ENCODE measurements around the gene TBX19.
"Not testable (repeated sequence)": the region's sequence is repeated elsewhere in the genome, so short reads cannot be mapped to it uniquely, and the experiment has no call there.

Gene TBX19

GRCh38 chr1:168320800-168321450, 40.2 kb downstream of the TBX19 start:
- DNase-seq, result no peak

- peak in 1 of 2 experiments; percentile 35 for DNase-seq
Measured at GRCh38 chr1:168321945-168322344, 41.3 kb downstream of the TBX19 start.

- DNase-seq, result no peak
Measured at GRCh38 chr1:168324745-168325425, 44.2 kb downstream of the TBX19 start.

GRCh38 chr1:168328731-168329364, 48.2 kb downstream of the TBX19 start:
- no peak for DNase-seq

- no peak for DNase-seq
Measured at GRCh38 chr1:168330285-168330684, 49.6 kb downstream of the TBX19 start.

- no peak for DNase-seq
Measured at GRCh38 chr1:168331569-168331968, 50.9 kb downstream of the TBX19 start.

GRCh38 chr1:168333562-168334276, 53.0 kb downstream of the TBX19 start:
- no peak for DNase-seq

- no peak for DNase-seq
Measured at GRCh38 chr1:168335500-168335899, 54.8 kb downstream of the TBX19 start.

GRCh38 chr1:168338589-168339503, 58.2 kb downstream of the TBX19 start:
- DNase-seq, result no peak

- no peak for DNase-seq
Measured at GRCh38 chr1:168340781-168341482, 60.3 kb downstream of the TBX19 start.

GRCh38 chr1:168341483-168341975, 60.9 kb downstream of the TBX19 start:
- no peak for DNase-seq

GRCh38 chr1:168342572-168343280, 62.0 kb downstream of the TBX19 start:
- DNase-seq, result peak in 1 of 2 experiments; percentile 63

GRCh38 chr1:168343566-168343965, 62.9 kb downstream of the TBX19 start:
- no peak for DNase-seq

- DNase-seq, result no peak
Measured at GRCh38 chr1:168344517-168344916, 63.8 kb downstream of the TBX19 start.

- no peak for DNase-seq
Measured at GRCh38 chr1:168345939-168346338, 65.3 kb downstream of the TBX19 start.

- DNase-seq, result no peak
Measured at GRCh38 chr1:168347630-168348029, 67.0 kb downstream of the TBX19 start.

- no peak for DNase-seq
Measured at GRCh38 chr1:168348146-168348709, 67.6 kb downstream of the TBX19 start.

- not testable (repeated sequence) for DNase-seq
Measured at GRCh38 chr1:168354335-168355269, 73.9 kb downstream of the TBX19 start.

Data from SW 1271 (cell line).